Activated naive CD4-positive, alpha-beta T cell treated with anti-CD3 and anti-CD28 coated beads, Interleukin-2, amount 10 ng/mL, durations not matched to agents 7 days and 5 days (primary cell): ENCODE measurements around the gene FGF6.
"Not testable (repeated sequence)": the region's sequence is repeated elsewhere in the genome, so short reads cannot be mapped to it uniquely, and the experiment has no call there.

Experiments used
- CTCF ChIA-PET: fragments of 350-600 bp; sonication (Branson Sonifier 250); formaldehyde crosslinking; loops from one replicate; lab custom pipeline; 2021; ENCODE audit warnings: antibody characterized with exemption; lab: Charles Lee
- DNase-seq: peaks from one replicate; pipeline ENCODE4 v3.0.0-alpha.2; 2020
- H3K27ac Mint-ChIP-seq: one replicate; pipeline ENCODE4 v1.8.0; 2021; ENCODE audit warnings: mild to moderate bottlenecking, moderate library complexity, mixed read lengths
- H3K27me3 Mint-ChIP-seq: one replicate; pipeline ENCODE4 v1.8.0; 2021; ENCODE audit warnings: mild to moderate bottlenecking, mixed read lengths
- H3K36me3 Mint-ChIP-seq: one replicate; pipeline ENCODE4 v1.8.0; 2021; ENCODE audit warnings: mixed read lengths
- H3K4me1 Mint-ChIP-seq: one replicate; pipeline ENCODE4 v1.8.0; 2021; ENCODE audit warnings: mixed read lengths
- H3K4me3 Mint-ChIP-seq: one replicate; pipeline ENCODE4 v1.8.0; 2021; ENCODE audit warnings: mild to moderate bottlenecking, moderate library complexity, mixed read lengths
- H3K9me3 Mint-ChIP-seq: one replicate; pipeline ENCODE4 v1.8.0; 2021; ENCODE audit warnings: mixed read lengths

Gene FGF6

GRCh38 chr12:4445156-4446101 lies at the start of gene FGF6:
Gene FGF6, minus strand, starts transcription at chr12:4445815. Its CDS starts 245 bp downstream, at chr12:4445570.
- no peak for DNase-seq
- CTCF ChIA-PET: interaction anchor here (0.8 kb wide), 1 partner anchor 23 kb away, joined by 3 read pairs; no protein-coding TSS in a partner anchor
- Mint-ChIP-seq H3K27ac (peak within 1 kb of the TSS; percentile 42), H3K4me1 (no peaks in the 10 kb centered on the region), H3K9me3 (no peaks in the 10 kb centered on the region), H3K27me3 (peaks cover 63% of the 10 kb centered on the region), H3K4me3 (no peak within 1 kb of the TSS), H3K36me3 (no peaks in the 10 kb centered on the region)

- no peaks in the 10 kb centered on the region for H3K27me3 Mint-ChIP-seq
- H3K4me3 Mint-ChIP-seq: no peak overlapping the region
- H3K27ac Mint-ChIP-seq: no peak overlapping the region
- H3K9me3 Mint-ChIP-seq: no peaks in the 10 kb centered on the region
- CTCF ChIA-PET: no interaction called here
- H3K4me1 Mint-ChIP-seq: no peaks in the 10 kb centered on the region
- peaks cover 20% of the 10 kb centered on the region for H3K36me3 Mint-ChIP-seq
- DNase-seq: no peak
Measured at GRCh38 chr12:4490973-4491372, 45.4 kb upstream of the FGF6 start.

GRCh38 chr12:4489556-4489955 lies 43.9 kb upstream of the FGF6 start:
- DNase-seq: no peak
- Mint-ChIP-seq H3K4me3 (no peak overlapping the region), H3K9me3 (no peaks in the 10 kb centered on the region), H3K27me3 (no peaks in the 10 kb centered on the region), H3K4me1 (no peaks in the 10 kb centered on the region), H3K36me3 (peaks cover 20% of the 10 kb centered on the region), H3K27ac (no peak overlapping the region)
- CTCF ChIA-PET: no interaction called here

- peaks cover 19% of the 10 kb centered on the region for H3K36me3 Mint-ChIP-seq
- no peak overlapping the region for H3K4me3 Mint-ChIP-seq
- no peak for DNase-seq
- no peaks in the 10 kb centered on the region for H3K9me3 Mint-ChIP-seq
- H3K27ac Mint-ChIP-seq: no peak overlapping the region
- H3K27me3 Mint-ChIP-seq: no peaks in the 10 kb centered on the region
- H3K4me1 Mint-ChIP-seq: peaks cover 3% of the 10 kb centered on the region
- CTCF ChIA-PET: interaction anchor here (0.6 kb wide), 1 partner anchor 448 kb away, joined by 4 read pairs; no protein-coding TSS in a partner anchor
Measured at GRCh38 chr12:4486980-4487379, 41.4 kb upstream of the FGF6 start.

- CTCF ChIA-PET: no interaction called here
- DNase-seq: no peak
- Mint-ChIP-seq H3K27me3 (no peaks in the 10 kb centered on the region), H3K9me3 (no peaks in the 10 kb centered on the region), H3K4me1 (peaks cover 3% of the 10 kb centered on the region), H3K4me3 (no peak overlapping the region), H3K36me3 (peaks cover 19% of the 10 kb centered on the region), H3K27ac (no peak overlapping the region)
Measured at GRCh38 chr12:4486049-4486699, 40.6 kb upstream of the FGF6 start.

- H3K27me3 Mint-ChIP-seq: peaks cover 5% of the 10 kb centered on the region
- no peak overlapping the region for H3K4me3 Mint-ChIP-seq
- H3K36me3 Mint-ChIP-seq: peaks cover 8% of the 10 kb centered on the region
- H3K4me1 Mint-ChIP-seq: peaks cover 3% of the 10 kb centered on the region
- peaks cover 4% of the 10 kb centered on the region for H3K9me3 Mint-ChIP-seq
- no peak for DNase-seq
- H3K27ac Mint-ChIP-seq: no peak overlapping the region
- CTCF ChIA-PET: no interaction called here
Measured at GRCh38 chr12:4483885-4484823, 38.5 kb upstream of the FGF6 start.

- Mint-ChIP-seq H3K27ac (no peak overlapping the region), H3K27me3 (peaks cover 10% of the 10 kb centered on the region), H3K4me3 (no peak overlapping the region), H3K4me1 (peaks cover 3% of the 10 kb centered on the region), H3K9me3 (peaks cover 8% of the 10 kb centered on the region), H3K36me3 (peaks cover 3% of the 10 kb centered on the region)
- DNase-seq: no peak
- CTCF ChIA-PET: interaction anchor here (0.6 kb wide), 1 partner anchor 10 kb away, joined by 3 read pairs; no protein-coding TSS in a partner anchor
Measured at GRCh38 chr12:4482936-4483335, 37.3 kb upstream of the FGF6 start.

- Mint-ChIP-seq H3K27ac (no peak overlapping the region), H3K9me3 (peaks cover 8% of the 10 kb centered on the region), H3K4me1 (no peaks in the 10 kb centered on the region), H3K4me3 (no peak overlapping the region), H3K36me3 (no peaks in the 10 kb centered on the region), H3K27me3 (peaks cover 38% of the 10 kb centered on the region)
- CTCF ChIA-PET: no interaction called here
- DNase-seq: no peak
Measured at GRCh38 chr12:4478933-4479332, 33.3 kb upstream of the FGF6 start.

GRCh38 chr12:4477129-4477528 lies 31.5 kb upstream of the FGF6 start:
- Mint-ChIP-seq H3K9me3 (peaks cover 8% of the 10 kb centered on the region), H3K27ac (no peak overlapping the region), H3K4me3 (no peak overlapping the region), H3K36me3 (no peaks in the 10 kb centered on the region), H3K4me1 (no peaks in the 10 kb centered on the region), H3K27me3 (peaks cover 41% of the 10 kb centered on the region)
- CTCF ChIA-PET: no interaction called here
- DNase-seq: no peak

GRCh38 chr12:4472046-4472445 lies 26.4 kb upstream of the FGF6 start:
- Mint-ChIP-seq H3K36me3 (no peaks in the 10 kb centered on the region), H3K4me1 (no peaks in the 10 kb centered on the region), H3K27ac (no peak overlapping the region), H3K9me3 (no peaks in the 10 kb centered on the region), H3K27me3 (peaks cover 27% of the 10 kb centered on the region), H3K4me3 (no peak overlapping the region)
- no peak for DNase-seq
- CTCF ChIA-PET: no interaction called here

GRCh38 chr12:4471256-4471655 lies 25.6 kb upstream of the FGF6 start:
- no peak for DNase-seq
- Mint-ChIP-seq H3K9me3 (no peaks in the 10 kb centered on the region), H3K36me3 (no peaks in the 10 kb centered on the region), H3K4me1 (no peaks in the 10 kb centered on the region), H3K27me3 (peaks cover 21% of the 10 kb centered on the region), H3K4me3 (no peak overlapping the region), H3K27ac (no peak overlapping the region)
- CTCF ChIA-PET: no interaction called here

GRCh38 chr12:4468994-4469393 lies 23.4 kb upstream of the FGF6 start:
- Mint-ChIP-seq H3K27ac (no peak overlapping the region), H3K27me3 (peaks cover 11% of the 10 kb centered on the region), H3K36me3 (no peaks in the 10 kb centered on the region), H3K9me3 (no peaks in the 10 kb centered on the region), H3K4me3 (no peak overlapping the region), H3K4me1 (no peaks in the 10 kb centered on the region)
- CTCF ChIA-PET: interaction anchor here (0.6 kb wide), 1 partner anchor 12 kb away, joined by 3 read pairs; no protein-coding TSS in a partner anchor
- DNase-seq: no peak

- Mint-ChIP-seq H3K4me1 (no peaks in the 10 kb centered on the region), H3K27me3 (peaks cover 7% of the 10 kb centered on the region), H3K27ac (no peak overlapping the region), H3K4me3 (no peak overlapping the region), H3K36me3 (no peaks in the 10 kb centered on the region), H3K9me3 (no peaks in the 10 kb centered on the region)
- no peak for DNase-seq
- CTCF ChIA-PET: no interaction called here
Measured at GRCh38 chr12:4460761-4461160, 15.1 kb upstream of the FGF6 start.

- H3K4me1 Mint-ChIP-seq, H3K9me3 Mint-ChIP-seq, H3K36me3 Mint-ChIP-seq, DNase-seq, H3K27ac Mint-ChIP-seq, H3K4me3 Mint-ChIP-seq, CTCF ChIA-PET: not testable (repeated sequence)
- H3K27me3 Mint-ChIP-seq: peaks cover 15% of the 10 kb centered on the region
Measured at GRCh38 chr12:4455849-4456248, 10.2 kb upstream of the FGF6 start.
